Liver (tissue), 4 donors: Measurements from ENCODE around the gene UBFD1. TPM values are rescaled to one million over a fixed set of nuclear protein-coding genes. Genes with fewer than 3 reads are reported as not detected.

Experiments
- polyA plus RNA-seq, 2 donors: library from polyadenylated mRNA; stranded (reverse) in 1 of 2; unstranded in 1 of 2; fragments of 200-250 nt in 1 of 2; fragments of >200 nt in 1 of 2; fragmentation: Nextera tagmentation in 1 of 2; extraction: Ambion mirVana in 1 of 2; gene quantifications; one replicate each; pipeline versions ENCODE4 v1.2.1 to v1.2.3, GENCODE V29; 2013 to 2015
- total RNA-seq, 2 donors: library from RNA; depleted of rRNA; stranded (reverse); fragments of >200 nt; gene quantifications; one replicate each; pipeline ENCODE4 v1.2.3, GENCODE V29; 2014
- donor health status: healthy.
- donor health status: healthy.
- donor health status: healthy.

The UBFD1 gene
- total and polyA plus RNA-seq, 4 donors: 9.2 to 42.4 (median 25.6) TPM

Other genes with a start within 250 kb of the UBFD1 start
- 10 to 100 TPM in 1 of 2 donors, 1 to 10 TPM in 1; 7.7 to 11.4 TPM for gene COG7, start 104.5 kb upstream of the UBFD1 start, total RNA-seq
- 1 to 10 TPM; 5.1 to 5.6 TPM for gene COG7, start 104.5 kb upstream of the UBFD1 start, polyA plus RNA-seq
- gene GGA2, start 47.2 kb upstream of the UBFD1 start, total RNA-seq: 10 to 100 TPM; 21.0 to 23.9 TPM
- 10 to 100 TPM in 1 of 2 donors, 1 to 10 TPM in 1; 8.4 to 11.1 TPM for gene GGA2, start 47.2 kb upstream of the UBFD1 start, polyA plus RNA-seq
- 10 to 100 TPM; 17.2 to 31.0 TPM for gene EARS2, start 377 bp upstream of the UBFD1 start, total RNA-seq
- gene EARS2, start 377 bp upstream of the UBFD1 start, polyA plus RNA-seq: 10 to 100 TPM; 11.6 to 22.1 TPM
- 100 to 1,000 TPM in 1 of 2 donors, 10 to 100 TPM in 1; 47.4 to 130 TPM for gene NDUFAB1, start 38.6 kb downstream of the UBFD1 start, total RNA-seq
- 100 to 1,000 TPM; 168 to 263 TPM for gene NDUFAB1, start 38.6 kb downstream of the UBFD1 start, polyA plus RNA-seq
- 1 to 10 TPM; 4.5 to 7.6 TPM for gene PALB2, start 83.6 kb downstream of the UBFD1 start, total RNA-seq
- 1 to 10 TPM; 4.1 to 5.0 TPM for gene PALB2, start 83.6 kb downstream of the UBFD1 start, polyA plus RNA-seq
- gene DCTN5, start 83.7 kb downstream of the UBFD1 start, total RNA-seq: 10 to 100 TPM; 15.1 to 20.9 TPM
- 10 to 100 TPM in 1 of 2 donors, 1 to 10 TPM in 1; 8.3 to 16.9 TPM for gene DCTN5, start 83.7 kb downstream of the UBFD1 start, polyA plus RNA-seq
- gene PLK1, start 121.2 kb downstream of the UBFD1 start, total RNA-seq: 10 to 100 TPM in 1 of 2 donors, under 1 TPM in 1; 0.33 to 30.3 TPM
- 1 to 10 TPM; 1.2 to 3.4 TPM for gene PLK1, start 121.2 kb downstream of the UBFD1 start, polyA plus RNA-seq
- gene ERN2, start 155.5 kb downstream of the UBFD1 start, total RNA-seq: under 1 TPM in 1 of 2 donors, not detected in 1; 0.17 TPM
- gene ERN2, start 155.5 kb downstream of the UBFD1 start, polyA plus RNA-seq: under 1 TPM in 1 of 2 donors, not detected in 1; 0.01 TPM
- not detected for gene CHP2, start 197.3 kb downstream of the UBFD1 start, total RNA-seq
- gene CHP2, start 197.3 kb downstream of the UBFD1 start, polyA plus RNA-seq: not detected